ENCODE measurements around the gene MED12L.

Gene MED12L

GRCh38 chr3:151133175-151133574, 47.7 kb downstream of the MED12L start:
- H3K4me1 ChIP-seq: no peaks in the 10 kb centered on the region
- H3K36me3 ChIP-seq (ENCODE audit: control insufficient read depth, insufficient read depth, low read length): no peaks in the 10 kb centered on the region
- H3K4me3 ChIP-seq (ENCODE audit: low read depth, low read length): no peak overlapping the region
- no peak for TF ChIP-seq CTCF (IDR thresholded peaks at IDR 0.05)
- H3K9me3 ChIP-seq (ENCODE audit: control insufficient read depth, low read length): no peaks in the 10 kb centered on the region
- H2AFZ ChIP-seq: no peak overlapping the region
- H3K27me3 ChIP-seq (ENCODE audit: control insufficient read depth, insufficient read depth, low read length): no peaks in the 10 kb centered on the region
- H3K4me2 ChIP-seq (ENCODE audit: low read length): no peak overlapping the region
- no peak overlapping the region for H3K27ac ChIP-seq
- H3K79me2 ChIP-seq: no peaks in the 10 kb centered on the region
- no peak overlapping the region for H3K9ac ChIP-seq

GRCh38 chr3:151133917-151134450, 48.5 kb downstream of the MED12L start:
- Histone ChIP-seq H3K27me3 (ENCODE audit: control insufficient read depth, insufficient read depth, low read length) (no peaks in the 10 kb centered on the region), H3K36me3 (ENCODE audit: control insufficient read depth, insufficient read depth, low read length) (no peaks in the 10 kb centered on the region), H3K9ac (no peak overlapping the region), H3K4me1 (no peaks in the 10 kb centered on the region), H3K4me2 (ENCODE audit: low read length) (no peak overlapping the region), H2AFZ (no peak overlapping the region), H3K79me2 (no peaks in the 10 kb centered on the region), H3K9me3 (ENCODE audit: control insufficient read depth, low read length) (no peaks in the 10 kb centered on the region), H3K4me3 (ENCODE audit: low read depth, low read length) (no peak overlapping the region), H3K27ac (no peak overlapping the region)
- TF ChIP-seq CTCF (IDR thresholded peaks at IDR 0.05): no peak

GRCh38 chr3:151135541-151136337, 50.3 kb downstream of the MED12L start:
- Histone ChIP-seq H3K36me3 (ENCODE audit: control insufficient read depth, insufficient read depth, low read length) (no peaks in the 10 kb centered on the region), H3K4me3 (ENCODE audit: low read depth, low read length) (no peak overlapping the region), H3K27ac (no peak overlapping the region), H3K79me2 (no peaks in the 10 kb centered on the region), H3K4me2 (ENCODE audit: low read length) (no peak overlapping the region), H3K4me1 (no peaks in the 10 kb centered on the region), H3K27me3 (ENCODE audit: control insufficient read depth, insufficient read depth, low read length) (no peaks in the 10 kb centered on the region), H3K9me3 (ENCODE audit: control insufficient read depth, low read length) (no peaks in the 10 kb centered on the region), H2AFZ (no peak overlapping the region), H3K9ac (no peak overlapping the region)
- TF ChIP-seq CTCF (IDR thresholded peaks at IDR 0.05): no peak

GRCh38 chr3:151142929-151143328, 57.5 kb downstream of the MED12L start:
- no peak for TF ChIP-seq CTCF (IDR thresholded peaks at IDR 0.05)
- H3K4me1 ChIP-seq: no peaks in the 10 kb centered on the region
- H3K9me3 ChIP-seq (ENCODE audit: control insufficient read depth, low read length): no peaks in the 10 kb centered on the region
- no peaks in the 10 kb centered on the region for H3K36me3 ChIP-seq (ENCODE audit: control insufficient read depth, insufficient read depth, low read length)
- H3K4me3 ChIP-seq (ENCODE audit: low read depth, low read length): no peak overlapping the region
- H2AFZ ChIP-seq: no peak overlapping the region
- no peaks in the 10 kb centered on the region for H3K27me3 ChIP-seq (ENCODE audit: control insufficient read depth, insufficient read depth, low read length)
- H3K79me2 ChIP-seq: no peaks in the 10 kb centered on the region
- no peak overlapping the region for H3K4me2 ChIP-seq (ENCODE audit: low read length)
- H3K9ac ChIP-seq: no peak overlapping the region
- H3K27ac ChIP-seq: no peak overlapping the region

- no peaks in the 10 kb centered on the region for H3K9me3 ChIP-seq (ENCODE audit: control insufficient read depth, low read length)
- no peak overlapping the region for H3K4me2 ChIP-seq (ENCODE audit: low read length)
- no peaks in the 10 kb centered on the region for H3K4me1 ChIP-seq
- no peaks in the 10 kb centered on the region for H3K79me2 ChIP-seq
- H3K27me3 ChIP-seq (ENCODE audit: control insufficient read depth, insufficient read depth, low read length): no peaks in the 10 kb centered on the region
- no peak overlapping the region for H2AFZ ChIP-seq
- H3K9ac ChIP-seq: no peak overlapping the region
- no peak overlapping the region for H3K27ac ChIP-seq
- H3K36me3 ChIP-seq (ENCODE audit: control insufficient read depth, insufficient read depth, low read length): no peaks in the 10 kb centered on the region
- TF ChIP-seq CTCF (IDR thresholded peaks at IDR 0.05): no peak
- H3K4me3 ChIP-seq (ENCODE audit: low read depth, low read length): no peak overlapping the region
Observed at GRCh38 chr3:151144016-151144415, 58.6 kb downstream of the MED12L start.
